Measurements from ENCODE around the gene PECR.

The PECR gene

DNA sequence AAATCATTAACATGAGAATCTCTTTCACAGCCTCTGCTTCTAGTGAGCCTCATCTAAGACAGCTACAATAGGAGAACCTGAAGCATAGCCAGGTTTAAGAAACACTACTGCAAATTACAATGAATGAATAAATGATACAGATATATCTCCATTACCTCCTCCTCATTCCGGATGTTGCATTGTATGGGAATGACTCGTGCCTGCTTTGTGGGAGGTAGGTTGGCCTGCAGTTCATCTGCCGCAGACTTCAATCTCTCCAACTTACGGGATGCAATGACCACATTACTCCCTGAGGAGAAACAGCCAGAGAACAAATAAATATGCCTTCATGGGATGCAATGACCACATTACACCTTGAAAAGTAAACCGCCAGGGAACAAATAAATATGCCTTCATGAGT is 15.4 kb downstream of the PECR start:
- Histone ChIP-seq H3K79me2 (ENCODE audit: low read length) (no peaks in the 10 kb centered on the region), H3K27me3 (replicated peaks; ENCODE audit: insufficient read depth, low read length) (no peaks in the 10 kb centered on the region), H3K27ac (ENCODE audit: low read length) (no peak overlapping the region), H3K4me2 (ENCODE audit: low read depth, low read length) (no peak overlapping the region), H3F3A (ENCODE audit: insufficient read depth, low read length) (no peaks in the 10 kb centered on the region), H2AFZ (ENCODE audit: low read length) (no peak overlapping the region), H3K9me3 (replicated peaks; ENCODE audit: insufficient read depth, low read length) (no peaks in the 10 kb centered on the region), H3K4me3 (ENCODE audit: low read length) (no peak overlapping the region), H3K36me3 (replicated peaks; ENCODE audit: insufficient read depth, low read length) (no peaks in the 10 kb centered on the region), H3K4me1 (ENCODE audit: low read length) (no peaks in the 10 kb centered on the region), H3K9ac (ENCODE audit: low read length) (no peak overlapping the region), H4K20me1 (ENCODE audit: insufficient read depth, low read length) (no peaks in the 10 kb centered on the region), H3K9me2 (replicated peaks; ENCODE audit: insufficient read depth, low read length) (no peaks in the 10 kb centered on the region)
- TF ChIP-seq, protein P1, sequence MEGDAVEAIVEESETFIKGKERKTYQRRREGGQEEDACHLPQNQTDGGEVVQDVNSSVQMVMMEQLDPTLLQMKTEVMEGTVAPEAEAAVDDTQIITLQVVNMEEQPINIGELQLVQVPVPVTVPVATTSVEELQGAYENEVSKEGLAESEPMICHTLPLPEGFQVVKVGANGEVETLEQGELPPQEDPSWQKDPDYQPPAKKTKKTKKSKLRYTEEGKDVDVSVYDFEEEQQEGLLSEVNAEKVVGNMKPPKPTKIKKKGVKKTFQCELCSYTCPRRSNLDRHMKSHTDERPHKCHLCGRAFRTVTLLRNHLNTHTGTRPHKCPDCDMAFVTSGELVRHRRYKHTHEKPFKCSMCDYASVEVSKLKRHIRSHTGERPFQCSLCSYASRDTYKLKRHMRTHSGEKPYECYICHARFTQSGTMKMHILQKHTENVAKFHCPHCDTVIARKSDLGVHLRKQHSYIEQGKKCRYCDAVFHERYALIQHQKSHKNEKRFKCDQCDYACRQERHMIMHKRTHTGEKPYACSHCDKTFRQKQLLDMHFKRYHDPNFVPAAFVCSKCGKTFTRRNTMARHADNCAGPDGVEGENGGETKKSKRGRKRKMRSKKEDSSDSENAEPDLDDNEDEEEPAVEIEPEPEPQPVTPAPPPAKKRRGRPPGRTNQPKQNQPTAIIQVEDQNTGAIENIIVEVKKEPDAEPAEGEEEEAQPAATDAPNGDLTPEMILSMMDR (IDR thresholded peaks at IDR 0.05; ENCODE audit: low read length), result no peak
- TF ChIP-seq EZH2phosphoT487 (IDR thresholded peaks at IDR 0.05; ENCODE audit: low read length), result no peak
- DNase-seq, result no peak

DNA sequence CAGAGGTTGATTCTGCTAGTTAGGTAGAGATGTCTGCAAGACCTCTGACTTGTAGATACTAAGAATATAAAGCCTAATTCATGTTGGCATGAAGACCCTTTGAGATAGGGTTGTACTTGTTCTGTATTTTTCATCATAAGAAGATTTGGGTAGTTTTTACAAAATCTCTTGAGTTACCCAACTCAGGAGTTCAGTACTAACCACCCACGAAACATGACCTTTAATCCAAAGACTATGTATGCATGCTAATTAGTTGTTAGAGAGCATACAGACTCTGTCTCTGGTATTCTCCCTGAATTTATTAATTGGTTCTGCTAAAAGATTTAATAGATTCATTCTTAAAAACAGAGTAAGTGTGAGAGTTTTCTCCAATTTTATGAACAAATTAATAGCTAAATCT is 16.9 kb downstream of the PECR start:
- H3K4me2 ChIP-seq (ENCODE audit: low read depth, low read length), result no peak overlapping the region
- no peak for DNase-seq
- H2AFZ ChIP-seq (ENCODE audit: low read length), result no peak overlapping the region
- no peak overlapping the region for H3K4me3 ChIP-seq (ENCODE audit: low read length)
- TF ChIP-seq EZH2 (optimal IDR thresholded peaks at IDR 0.05; ENCODE audit: low read depth, low read length) (no peak), EZH2phosphoT487 (IDR thresholded peaks at IDR 0.05; ENCODE audit: low read length) (no peak)
- TF ChIP-seq, protein P1 (IDR thresholded peaks at IDR 0.05; ENCODE audit: low read length), result no peak
- no peak overlapping the region for H3K27ac ChIP-seq (ENCODE audit: low read length)
- no peaks in the 10 kb centered on the region for H3K79me2 ChIP-seq (ENCODE audit: low read length)
- no peaks in the 10 kb centered on the region for H3K36me3 ChIP-seq (replicated peaks; ENCODE audit: insufficient read depth, low read length)
- no peaks in the 10 kb centered on the region for H3K4me1 ChIP-seq (ENCODE audit: low read length)
- no peaks in the 10 kb centered on the region for H3K9me2 ChIP-seq (replicated peaks; ENCODE audit: insufficient read depth, low read length)
- no peaks in the 10 kb centered on the region for H3K9me3 ChIP-seq (replicated peaks; ENCODE audit: insufficient read depth, low read length)
- no peaks in the 10 kb centered on the region for H3F3A ChIP-seq (ENCODE audit: insufficient read depth, low read length)
- H3K9ac ChIP-seq (ENCODE audit: low read length), result no peak overlapping the region
- no peaks in the 10 kb centered on the region for H4K20me1 ChIP-seq (ENCODE audit: insufficient read depth, low read length)
- no peaks in the 10 kb centered on the region for H3K27me3 ChIP-seq (replicated peaks; ENCODE audit: insufficient read depth, low read length)

DNA sequence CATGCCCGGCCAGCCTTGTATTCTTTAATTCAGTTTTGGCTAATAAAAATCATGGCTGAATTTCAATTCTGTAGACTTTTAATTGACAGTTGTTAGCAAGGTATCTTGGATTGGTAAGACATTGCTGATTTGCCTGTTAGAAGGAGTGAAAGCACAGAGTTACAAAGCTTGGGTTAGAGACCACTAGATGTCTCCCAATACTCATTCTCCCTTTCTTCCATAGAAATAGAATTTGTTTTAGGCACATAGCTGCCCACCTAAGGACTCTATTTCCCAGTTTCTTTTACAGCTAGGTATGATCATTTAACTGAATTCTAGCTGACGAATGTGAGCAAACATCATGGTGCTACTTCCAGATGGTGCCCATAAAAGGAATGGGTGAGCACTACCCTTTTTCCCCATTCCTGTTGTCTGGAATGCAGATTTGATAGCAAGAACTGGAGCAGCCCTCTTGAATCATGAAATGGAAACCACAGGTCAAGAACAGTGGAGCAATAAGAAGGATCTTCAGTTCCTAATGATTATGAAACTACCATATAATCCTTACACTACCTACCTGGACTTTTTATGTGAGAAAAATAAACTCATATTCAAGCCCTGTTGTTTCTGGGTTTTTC is 17.5 kb downstream of the PECR start:
- no peaks in the 10 kb centered on the region for H3K27me3 ChIP-seq (replicated peaks; ENCODE audit: insufficient read depth, low read length)
- H3K79me2 ChIP-seq (ENCODE audit: low read length), result no peaks in the 10 kb centered on the region
- no peak for DNase-seq
- H3K9ac ChIP-seq (ENCODE audit: low read length), result no peak overlapping the region
- H4K20me1 ChIP-seq (ENCODE audit: insufficient read depth, low read length), result no peaks in the 10 kb centered on the region
- H2AFZ ChIP-seq (ENCODE audit: low read length), result no peak overlapping the region
- no peaks in the 10 kb centered on the region for H3K9me2 ChIP-seq (replicated peaks; ENCODE audit: insufficient read depth, low read length)
- no peak overlapping the region for H3K27ac ChIP-seq (ENCODE audit: low read length)
- no peaks in the 10 kb centered on the region; the same call in 1 of the 2 replicates for H3F3A ChIP-seq (ENCODE audit: insufficient read depth, low read length)
- no peak overlapping the region for H3K4me2 ChIP-seq (ENCODE audit: low read depth, low read length)
- no peaks in the 10 kb centered on the region for H3K9me3 ChIP-seq (replicated peaks; ENCODE audit: insufficient read depth, low read length)
- TF ChIP-seq EZH2 (optimal IDR thresholded peaks at IDR 0.05; ENCODE audit: low read depth, low read length), result no peak
- TF ChIP-seq, protein P1 (IDR thresholded peaks at IDR 0.05; ENCODE audit: low read length), result no peak
- no peak for TF ChIP-seq EZH2phosphoT487 (IDR thresholded peaks at IDR 0.05; ENCODE audit: low read length)
- peaks cover 5% of the 10 kb centered on the region for H3K4me1 ChIP-seq (ENCODE audit: low read length)
- H3K4me3 ChIP-seq (ENCODE audit: low read length), result no peak overlapping the region
- H3K36me3 ChIP-seq (replicated peaks; ENCODE audit: insufficient read depth, low read length), result no peaks in the 10 kb centered on the region

Data from MM.1S (cell line).